GM21737 (cell line): ENCODE measurements around the gene LYSET.
"Not testable (repeated sequence)": the region's sequence is repeated elsewhere in the genome, so short reads cannot be mapped to it uniquely, and the experiment has no call there.

Source experiments
- ATAC-seq: cut with Tn5 transposase; IDR thresholded peaks from one replicate; pipeline ENCODE4 v1.9.1; 2021; ENCODE audit warnings: mild to moderate bottlenecking, moderate library complexity; ENCODE audit not compliant: unreplicated experiment

The LYSET gene

GRCh38 chr14:93165271-93166265, 19.5 kb upstream of the LYSET start:
- ATAC-seq = not testable (repeated sequence)

- ATAC-seq = not testable (repeated sequence)
Measured at GRCh38 chr14:93168610-93169009, 16.5 kb upstream of the LYSET start.

- not testable (repeated sequence) for ATAC-seq
Measured at GRCh38 chr14:93169619-93170018, 15.5 kb upstream of the LYSET start.

GRCh38 chr14:93170141-93170540, 15.0 kb upstream of the LYSET start:
- not testable (repeated sequence) for ATAC-seq

- ATAC-seq = no peak
Measured at GRCh38 chr14:93171376-93171775, 13.7 kb upstream of the LYSET start.

GRCh38 chr14:93173943-93174395, 11.1 kb upstream of the LYSET start:
- ATAC-seq = no peak

- not testable (repeated sequence) for ATAC-seq
Measured at GRCh38 chr14:93174731-93175130, 10.4 kb upstream of the LYSET start.

GRCh38 chr14:93175492-93175891, 9.6 kb upstream of the LYSET start:
- ATAC-seq = no peak

GRCh38 chr14:93183596-93184317, 1.4 kb upstream of the LYSET start:
- ATAC-seq = no peak

GRCh38 chr14:93185349-93185720, 218 bp downstream of the LYSET start:
- ATAC-seq = no peak

- ATAC-seq = no peak
Measured at GRCh38 chr14:93186466-93186865, 1.3 kb downstream of the LYSET start.

- ATAC-seq = no peak
Measured at GRCh38 chr14:93186956-93187355, 1.8 kb downstream of the LYSET start.

GRCh38 chr14:93195316-93195999, 10.3 kb downstream of the LYSET start:
- ATAC-seq = no peak

- no peak for ATAC-seq
Measured at GRCh38 chr14:93199031-93199430, 13.9 kb downstream of the LYSET start.

GRCh38 chr14:93200553-93200952, 15.4 kb downstream of the LYSET start:
- ATAC-seq = no peak

GRCh38 chr14:93201155-93201704, 16.1 kb downstream of the LYSET start:
- ATAC-seq = no peak

- peak; percentile 82 for ATAC-seq
Measured at GRCh38 chr14:93206793-93207467, 21.8 kb downstream of the LYSET start, which contains the start of the genes GON7 and UBR7. TSS of gene GON7 (minus strand) at chr14:93207065. CDS start at chr14:93207037, 28 bp downstream. TSS of gene UBR7 (plus strand) at chr14:93207256. CDS start at chr14:93207292, 36 bp downstream.

GRCh38 chr14:93207468-93208308, 22.6 kb downstream of the LYSET start:
- ATAC-seq = peak; percentile 33

GRCh38 chr14:93212432-93212831, 27.3 kb downstream of the LYSET start:
- peak; percentile 69 for ATAC-seq
